ENCODE data around the gene ANKRD29.
"Not testable (repeated sequence)": the region's sequence is repeated elsewhere in the genome, so short reads cannot be mapped to it uniquely, and the experiment has no call there.

Gene ANKRD29

DNA sequence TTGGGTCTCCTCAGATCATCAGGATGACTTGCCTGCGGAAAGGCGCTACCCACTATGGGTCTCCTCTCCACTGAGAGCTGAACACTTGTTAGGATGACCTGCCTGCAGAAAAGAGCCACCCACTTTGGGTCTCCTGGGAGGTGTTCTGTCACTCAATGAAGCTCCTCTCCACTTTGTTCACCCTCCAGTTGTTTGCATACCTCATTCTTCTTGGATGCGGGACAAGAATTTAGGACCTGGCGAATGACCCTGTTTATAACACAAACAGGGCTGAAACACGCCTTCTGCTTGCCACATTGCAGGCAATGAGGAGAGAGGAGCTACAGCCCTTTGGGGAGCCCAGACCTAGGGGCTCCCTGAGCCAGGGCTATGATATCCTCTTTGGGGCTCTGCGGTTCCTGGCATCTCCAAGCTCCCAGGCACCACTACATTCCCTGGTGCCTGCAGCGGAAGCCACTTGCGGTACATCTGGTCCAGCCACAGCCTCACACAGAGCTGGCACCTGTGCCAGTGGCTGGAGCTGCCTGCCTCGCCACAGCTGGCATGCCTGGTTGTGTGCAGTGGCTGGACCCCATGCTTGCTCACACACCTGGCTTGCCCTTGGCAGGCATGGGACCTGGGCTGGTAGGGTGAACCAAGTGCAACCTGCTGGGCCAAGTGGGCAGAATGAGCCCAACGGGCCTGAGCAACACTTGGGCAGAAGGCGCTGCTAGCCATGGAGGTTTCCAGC lies 20.6 kb downstream of the ANKRD29 start:
- DNase-seq: no peak

DNA sequence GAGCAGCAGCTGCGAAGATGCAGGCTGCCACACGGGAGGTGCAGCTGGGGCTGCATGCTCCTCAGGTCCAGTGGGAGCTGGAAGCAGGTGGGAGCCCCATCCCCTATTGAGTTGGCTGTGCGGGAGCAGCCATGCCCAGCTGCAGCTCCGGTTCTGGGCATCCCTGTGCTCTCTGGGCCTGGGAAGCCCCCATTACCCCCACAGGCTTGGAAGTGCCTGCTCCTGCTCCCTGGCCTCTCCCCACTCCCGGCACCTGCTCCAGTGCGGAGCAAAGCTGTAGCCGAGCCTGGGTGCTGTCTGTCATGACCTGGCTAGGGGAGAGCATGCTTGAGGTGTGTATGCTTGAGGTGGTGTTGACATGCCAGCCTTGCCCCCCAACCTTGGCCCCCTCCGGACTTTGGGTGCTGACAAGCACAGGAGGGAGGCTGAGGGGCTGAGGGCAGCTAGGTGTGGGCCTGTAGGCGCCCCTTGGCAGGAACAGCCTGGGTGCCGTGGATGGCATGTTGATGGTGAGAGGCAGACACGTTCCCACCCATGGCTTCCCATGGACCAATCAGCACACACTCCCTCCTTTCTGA lies 21.5 kb downstream of the ANKRD29 start:
- no peak for DNase-seq

DNA sequence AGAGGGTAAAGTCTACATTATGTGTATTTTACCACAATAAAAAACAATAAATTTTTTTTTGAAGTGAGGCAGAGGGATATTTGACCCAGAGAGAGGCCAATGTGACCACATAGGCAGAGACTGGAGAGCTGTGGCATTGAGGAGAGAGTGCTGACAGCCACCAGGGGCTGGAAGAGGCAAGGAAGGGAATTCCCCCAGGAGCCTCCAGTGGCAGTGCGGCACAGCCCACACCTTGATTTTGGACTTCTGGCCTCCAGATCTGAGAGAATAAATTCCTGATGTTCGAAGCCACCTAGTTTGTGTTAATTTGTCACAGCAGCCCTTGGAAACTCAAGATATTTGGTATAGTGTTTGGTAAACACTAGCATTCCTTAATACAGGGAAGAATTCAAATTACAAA lies 22.7 kb downstream of the ANKRD29 start:
- DNase-seq: no peak

DNA sequence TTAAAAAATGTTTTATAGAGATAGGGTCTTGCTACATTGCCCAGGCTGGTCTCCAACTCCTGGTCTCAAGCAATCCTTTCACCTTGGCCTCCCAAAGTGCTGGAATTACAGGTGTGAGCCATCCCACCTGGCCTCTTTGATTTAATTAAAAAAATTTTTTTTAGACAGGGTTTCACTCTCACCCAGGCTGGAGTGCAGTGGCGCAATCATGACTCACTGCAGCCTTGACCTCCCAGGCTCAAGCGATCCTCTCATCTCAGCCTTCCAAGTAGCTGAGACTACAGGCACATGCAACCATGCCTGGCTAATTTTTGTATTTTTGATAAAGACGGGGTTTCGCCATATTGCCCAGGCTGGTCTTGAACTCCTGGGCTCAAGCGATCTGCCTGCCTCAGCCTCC lies 26.3 kb downstream of the ANKRD29 start:
- not testable (repeated sequence) for DNase-seq

DNA sequence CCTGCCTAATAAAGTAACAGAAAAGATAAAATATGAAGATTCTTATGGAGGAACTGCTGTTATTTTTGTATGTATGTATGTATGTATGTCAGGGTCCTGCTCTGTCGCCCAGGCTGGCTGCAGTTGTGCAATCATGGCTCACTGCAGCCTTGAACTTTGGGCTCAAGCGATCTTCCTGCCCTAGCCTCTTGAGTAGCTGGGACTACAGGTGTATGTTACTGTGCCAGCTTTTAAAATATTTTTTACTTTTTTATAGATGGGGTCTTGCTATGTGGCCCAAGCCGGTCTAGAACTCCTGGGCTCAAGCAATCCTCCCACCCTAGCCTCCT lies 26.7 kb downstream of the ANKRD29 start:
- no peak for DNase-seq

DNA sequence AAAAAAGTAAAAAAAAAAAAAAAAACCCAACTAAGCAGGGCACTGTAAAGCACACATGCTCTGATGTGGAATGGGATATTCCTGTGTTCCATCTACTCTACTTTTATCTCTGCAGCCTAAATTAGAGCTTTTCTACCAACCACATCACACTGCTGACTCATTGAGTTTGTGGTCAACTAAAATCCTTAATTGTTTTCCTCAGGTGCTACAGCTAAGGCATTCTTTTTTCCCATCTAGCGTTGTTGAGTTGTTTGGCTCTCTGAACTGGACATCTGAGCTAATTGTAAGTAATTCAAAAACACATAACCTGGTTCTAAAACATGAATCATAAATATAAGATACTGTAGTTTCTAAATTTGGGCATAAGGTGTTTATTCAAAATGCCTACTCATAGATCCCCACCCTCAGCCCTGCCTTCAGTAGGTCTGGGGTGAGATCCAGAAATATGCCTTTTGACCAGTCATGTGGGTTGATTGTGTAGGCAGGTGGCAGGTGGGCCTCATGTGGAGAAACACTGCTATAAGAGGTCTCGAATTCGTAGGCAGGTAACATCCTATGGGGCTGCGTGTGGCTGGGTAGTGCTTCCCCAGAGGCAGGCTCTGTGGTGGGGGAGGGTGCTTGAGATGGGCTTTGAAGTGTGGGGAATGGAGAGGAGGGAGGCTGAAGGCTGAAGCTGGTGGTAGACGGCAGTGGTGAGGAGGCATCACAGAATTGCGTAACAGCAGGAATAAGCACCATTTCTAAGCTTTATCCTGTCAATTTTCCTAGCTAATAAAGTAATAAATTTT lies 27.2 kb downstream of the ANKRD29 start:
- DNase-seq: no peak

DNA sequence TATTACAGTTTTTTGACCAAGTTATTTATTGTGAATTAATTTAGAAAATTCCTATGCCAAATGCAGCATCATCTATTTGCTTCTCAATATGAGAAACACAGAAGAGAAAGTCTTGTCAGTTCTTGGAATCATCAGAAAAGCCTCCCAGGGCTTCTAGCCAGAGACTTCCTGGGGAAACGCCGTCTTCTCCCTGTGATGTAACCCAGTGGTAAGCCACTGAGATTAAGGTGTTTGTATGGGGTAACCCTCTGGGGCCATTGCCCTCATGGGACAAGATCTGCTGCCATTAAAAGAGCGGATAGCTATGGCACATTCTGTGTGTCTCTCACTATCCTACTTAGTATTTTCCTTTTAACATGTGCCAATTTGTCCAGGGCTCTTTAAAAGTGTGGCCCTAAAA lies 28.0 kb downstream of the ANKRD29 start:
- no peak for DNase-seq

DNA sequence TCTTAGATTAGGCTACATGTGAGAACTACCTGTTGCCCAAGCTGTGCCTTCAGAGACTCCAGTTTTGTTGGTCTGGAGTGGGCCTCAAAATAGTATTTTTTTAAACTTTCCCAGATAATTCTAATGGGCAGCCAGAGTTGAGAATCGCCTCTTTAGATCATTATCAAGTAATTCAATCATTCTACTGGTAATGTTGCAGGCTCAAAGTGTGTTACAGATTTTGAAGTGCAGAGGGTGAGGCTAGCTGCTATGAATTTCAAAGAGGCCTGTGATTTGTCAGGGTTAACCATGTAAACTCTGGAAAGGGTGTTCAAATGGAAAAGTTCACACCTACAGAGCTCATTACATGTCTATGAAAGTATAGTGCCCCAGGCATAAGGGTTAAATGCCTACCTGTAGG lies 30.1 kb downstream of the ANKRD29 start:
- no peak for DNase-seq

DNA sequence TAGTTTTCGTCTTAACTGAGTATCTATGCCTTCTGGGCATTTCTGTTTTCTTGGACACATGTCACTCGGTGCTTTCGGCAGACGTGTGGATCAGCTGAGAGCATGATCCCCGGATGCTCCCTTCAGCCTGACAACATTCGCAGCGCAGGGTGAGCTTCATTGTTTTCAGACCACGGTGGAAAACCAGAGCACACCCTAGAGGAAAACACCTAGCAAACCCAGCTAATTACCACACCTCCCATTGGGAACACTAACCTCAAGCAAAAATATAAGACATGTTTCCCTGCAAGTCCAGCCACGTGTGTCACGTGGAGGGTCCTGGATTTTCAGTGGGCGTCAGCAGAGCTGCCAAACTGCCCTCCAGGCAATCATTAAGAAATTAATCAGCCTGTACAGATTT lies 31.0 kb downstream of the ANKRD29 start:
- DNase-seq: no peak

DNA sequence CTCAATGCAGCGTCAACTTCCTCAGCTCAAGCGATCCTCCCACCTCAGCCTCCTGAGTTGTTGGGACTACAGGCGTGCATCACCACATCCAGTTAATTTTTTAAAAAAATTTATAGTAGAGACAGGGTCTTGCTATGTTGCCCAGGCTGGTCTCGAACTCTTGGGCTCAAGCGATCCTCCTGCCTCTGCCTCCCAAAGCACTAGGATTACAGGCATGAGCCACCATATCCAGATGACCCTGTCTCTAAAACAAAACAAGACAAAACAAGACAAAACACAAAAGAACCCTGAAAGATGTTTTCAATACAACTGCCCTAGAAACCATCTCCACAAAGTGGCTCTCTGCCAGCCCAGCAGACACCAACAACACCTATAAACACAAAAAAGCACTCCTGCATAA lies 31.4 kb downstream of the ANKRD29 start:
- DNase-seq: no peak

DNA sequence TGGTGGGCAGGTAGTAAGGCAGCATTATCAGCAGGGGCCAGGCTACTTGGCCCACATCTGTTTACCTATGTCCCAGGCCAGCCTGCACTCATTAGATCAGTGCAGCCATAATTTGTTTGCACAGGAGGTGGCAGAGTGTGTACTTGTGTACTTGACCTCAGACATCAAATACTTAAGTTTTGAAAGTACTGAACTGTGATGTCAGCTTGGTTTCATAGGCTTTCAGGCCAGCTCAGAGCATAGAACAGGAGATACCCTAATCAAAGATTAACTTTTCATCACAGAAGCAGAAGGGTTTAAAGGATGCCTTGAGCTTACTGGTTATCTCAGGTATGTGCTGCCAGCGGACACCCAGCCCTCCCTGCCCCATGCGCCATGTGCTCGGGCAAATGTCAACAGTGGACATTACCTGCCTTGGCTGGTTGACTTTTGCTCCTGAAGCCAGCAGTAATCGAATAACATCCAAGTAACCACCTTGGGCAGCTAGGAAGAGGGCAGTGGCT lies 33.2 kb downstream of the ANKRD29 start:
- no peak for DNase-seq

DNA sequence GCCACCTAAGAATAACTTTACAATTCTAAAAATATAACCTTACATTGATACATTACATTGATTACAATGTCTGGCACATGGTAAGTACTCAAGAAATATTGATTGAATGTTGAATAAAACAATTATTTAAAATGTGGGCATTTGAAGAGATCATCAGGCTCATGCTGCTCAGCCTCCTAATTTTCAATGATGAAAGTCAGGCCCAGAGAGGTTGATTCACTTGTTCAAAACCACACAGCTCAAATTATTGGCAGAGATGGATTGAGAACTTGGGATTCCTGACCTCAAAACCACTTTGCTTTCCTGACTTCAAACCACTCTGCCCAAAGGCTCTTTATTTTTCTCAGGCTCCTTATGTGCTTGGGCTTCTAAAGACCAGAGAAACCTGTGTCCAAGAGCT lies 34.7 kb downstream of the ANKRD29 start:
- DNase-seq: no peak

DNA sequence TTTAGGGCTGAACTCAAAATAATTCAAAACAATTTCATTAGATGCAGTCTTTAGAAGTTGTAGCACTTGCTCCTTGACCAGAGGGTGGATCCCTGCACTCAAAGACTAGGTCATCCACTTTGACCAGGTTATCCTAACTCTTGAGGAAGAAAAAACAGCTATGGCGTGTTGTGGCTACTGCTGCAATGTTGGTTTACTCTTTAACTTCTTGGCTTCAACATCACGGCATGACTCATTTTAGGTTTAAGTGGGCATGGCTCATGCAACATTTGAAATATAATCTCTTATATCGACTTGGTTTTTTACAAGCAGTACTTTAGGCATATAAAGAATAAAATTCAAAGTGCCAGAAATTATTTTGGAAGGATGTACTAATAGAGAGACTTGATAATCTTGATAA lies 35.4 kb downstream of the ANKRD29 start:
- DNase-seq: no peak

DNA sequence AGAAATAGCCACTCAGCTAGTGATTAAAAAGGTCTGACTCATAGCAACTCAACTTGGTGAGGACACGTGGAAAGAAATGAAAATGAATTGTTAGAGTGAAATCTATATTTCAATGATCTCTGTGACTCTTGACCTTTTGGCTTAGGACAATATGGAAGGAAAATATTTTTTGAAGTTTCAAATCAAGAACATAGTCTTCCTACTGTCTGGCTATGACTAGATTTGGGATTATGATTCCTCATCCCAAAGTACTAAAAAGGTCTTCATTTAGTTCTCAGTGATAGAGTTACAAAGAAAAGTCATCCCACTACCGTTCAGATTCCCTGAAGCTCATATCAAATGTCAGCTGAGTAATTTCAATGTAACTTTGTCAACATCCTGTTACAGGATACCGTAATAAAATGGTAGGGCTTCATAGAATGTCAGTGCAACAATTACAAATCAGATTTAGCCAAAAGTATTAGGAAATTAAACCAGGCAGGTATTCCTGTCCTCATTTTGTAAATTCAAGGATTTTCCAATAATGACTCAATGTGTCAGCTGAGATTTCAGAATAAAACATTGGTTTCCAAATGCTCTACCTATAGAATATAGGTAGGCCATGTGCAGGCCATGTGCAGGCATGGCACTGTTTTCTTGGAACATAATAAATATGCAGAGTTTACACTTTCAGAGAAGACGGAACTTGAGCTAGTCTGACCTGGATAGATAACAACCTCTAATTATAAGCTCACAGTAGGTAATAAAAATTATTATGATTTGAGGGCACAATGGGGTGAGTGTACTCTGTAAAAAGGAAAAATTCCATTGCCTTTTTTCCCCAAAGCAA lies 36.0 kb downstream of the ANKRD29 start:
- DNase-seq: no peak

DNA sequence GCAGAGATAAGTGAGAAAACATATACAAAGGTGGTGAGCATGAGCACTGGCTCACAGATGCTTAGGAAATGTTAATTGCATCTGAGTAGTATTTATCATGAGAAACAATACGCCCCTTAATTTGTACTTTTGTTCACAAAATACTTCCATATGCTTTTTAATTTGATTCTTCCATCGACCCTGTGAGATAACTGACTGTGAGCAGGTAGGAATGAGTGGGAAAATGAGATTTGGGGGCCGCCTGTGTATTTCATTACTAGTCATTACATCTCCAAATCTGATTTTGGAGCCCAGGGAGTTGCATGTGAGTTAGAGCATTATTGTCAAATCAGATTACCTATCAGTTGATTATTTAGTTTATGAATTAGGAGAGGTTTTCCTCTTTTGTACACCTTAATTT lies 39.7 kb downstream of the ANKRD29 start:
- no peak for DNase-seq

DNA sequence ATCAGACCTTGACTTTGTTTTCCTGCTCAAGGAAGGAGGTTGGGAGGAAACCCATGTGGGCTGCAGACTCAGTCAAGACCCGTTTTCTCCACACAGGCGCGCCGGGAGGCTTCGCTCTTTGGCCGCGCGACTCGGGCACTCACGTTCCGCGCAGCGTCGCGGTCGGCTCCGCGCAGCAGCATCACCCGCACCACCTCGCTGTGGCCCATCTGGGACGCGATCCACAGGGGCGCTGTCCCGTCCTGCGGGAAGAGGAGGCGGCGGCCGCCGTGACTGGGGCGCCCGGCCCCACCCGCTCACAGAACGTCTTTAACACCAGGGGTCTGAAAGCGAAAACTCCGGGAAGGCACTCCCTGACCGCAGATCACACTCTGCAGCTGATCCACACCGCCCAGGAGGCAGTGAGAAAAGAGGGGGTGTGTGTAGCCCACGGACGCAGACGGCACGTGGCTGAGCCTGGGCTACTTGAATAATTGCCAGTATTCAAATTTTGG lies 43.3 kb downstream of the ANKRD29 start:
- DNase-seq: no peak

DNA sequence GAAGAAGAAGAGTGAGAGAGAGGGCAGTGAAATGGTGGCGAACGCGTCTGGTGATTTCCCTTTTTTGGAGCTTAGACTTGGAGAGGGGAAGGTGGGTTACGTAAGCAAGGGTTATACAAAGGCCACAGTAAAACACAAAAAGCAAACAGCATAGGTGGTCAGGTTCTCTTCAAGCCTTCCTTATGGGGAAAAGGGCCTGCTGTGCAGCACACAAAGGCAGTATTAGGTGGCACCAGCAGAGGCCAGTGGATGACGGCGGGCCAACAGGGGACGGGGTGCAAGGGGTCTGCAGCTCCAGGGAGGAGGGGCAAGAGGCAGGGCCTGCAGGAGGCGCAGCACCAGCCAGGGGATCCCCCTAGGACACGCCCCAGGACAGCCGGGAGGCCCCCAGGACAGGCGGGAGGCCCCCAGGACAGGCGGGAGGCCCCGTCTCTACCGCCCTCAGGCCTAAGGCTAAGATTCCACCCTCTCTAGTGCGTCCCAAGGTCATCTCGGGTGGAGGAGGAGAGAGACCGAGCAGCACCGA lies 43.8 kb downstream of the ANKRD29 start:
- DNase-seq: no peak

DNA sequence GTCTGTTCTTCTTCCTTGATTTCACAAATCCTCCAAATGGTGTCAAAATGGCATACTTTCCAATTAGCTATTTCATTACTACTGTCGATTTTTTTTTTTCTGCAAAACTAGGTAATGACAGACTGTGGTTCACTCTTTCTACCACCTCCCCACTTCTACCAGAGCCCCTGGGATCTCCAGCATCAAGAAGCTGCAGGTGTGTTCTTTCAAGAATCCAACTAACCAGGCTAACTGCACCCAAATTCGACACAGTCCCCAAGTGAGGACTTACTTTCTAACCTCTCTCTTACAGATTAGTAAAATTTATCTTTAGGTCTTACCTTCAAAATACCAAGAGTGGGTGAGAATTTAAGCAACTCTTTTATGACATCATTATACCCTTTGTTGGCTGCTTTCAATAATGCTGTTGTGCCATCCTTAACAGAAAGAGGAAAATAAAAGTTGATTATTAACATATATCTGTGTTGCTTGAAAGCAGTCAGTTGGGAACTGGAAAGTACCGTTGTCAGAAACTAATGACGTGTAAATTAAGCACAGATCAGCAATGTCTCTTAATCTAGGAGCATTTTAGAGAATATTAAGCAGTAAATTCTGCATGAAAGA lies 45.2 kb downstream of the ANKRD29 start:
- DNase-seq: no peak

DNA sequence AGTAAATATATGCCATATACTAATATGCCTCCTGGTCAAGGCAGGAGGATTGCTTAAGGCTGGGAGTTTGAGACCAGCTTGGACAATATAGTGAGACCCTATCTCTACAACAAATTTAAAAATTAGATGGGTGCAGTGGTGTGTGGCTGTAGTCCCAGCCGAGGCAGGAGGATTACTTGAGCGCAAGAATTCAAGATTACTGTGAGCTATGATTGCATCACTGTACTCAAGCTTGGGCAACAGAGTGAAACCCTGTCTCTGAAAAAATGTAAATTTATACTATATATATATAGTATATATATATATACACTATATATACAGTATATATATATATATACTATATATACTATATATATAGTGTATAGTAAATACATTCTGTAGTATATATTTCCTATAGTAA lies 46.5 kb downstream of the ANKRD29 start:
- DNase-seq: no peak

DNA sequence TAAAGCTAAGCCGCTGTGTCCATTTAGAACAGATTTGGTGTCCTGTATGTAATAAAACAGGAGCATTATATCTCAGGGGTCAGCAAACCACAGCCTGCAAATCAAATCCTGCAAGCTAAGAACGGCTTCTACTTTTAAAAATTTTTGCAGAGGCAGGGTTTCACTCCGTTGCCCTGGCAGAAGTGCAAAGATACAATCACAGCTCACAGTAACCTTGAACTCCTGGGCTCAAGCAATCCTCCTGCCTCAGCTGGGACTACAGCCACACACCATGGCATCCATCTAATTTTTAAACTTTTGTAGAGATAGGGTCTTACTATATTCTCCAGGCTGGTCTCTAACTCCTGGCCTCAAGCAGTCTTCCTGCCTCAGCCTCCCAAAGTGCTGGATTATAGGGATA lies 47.8 kb downstream of the ANKRD29 start:
- DNase-seq: no peak

DNA sequence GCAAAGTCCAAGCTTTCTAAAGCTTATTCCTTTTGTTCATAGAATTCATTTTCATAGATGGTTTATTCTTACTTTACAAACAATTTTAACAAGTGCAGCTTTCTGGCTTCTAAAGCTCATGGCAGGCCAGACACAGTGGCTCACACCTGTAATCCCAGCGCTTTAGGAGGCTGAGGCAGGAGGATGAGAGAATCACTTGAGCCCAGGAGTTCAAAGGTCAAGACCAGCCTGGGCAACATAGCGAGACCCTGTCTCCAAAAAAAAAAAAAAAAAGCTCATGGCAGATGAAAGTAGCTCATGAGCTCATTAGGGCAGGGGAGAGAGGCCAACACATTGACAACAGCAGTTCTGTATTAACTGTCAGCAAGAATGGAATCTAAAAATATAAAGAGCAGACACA lies 48.3 kb downstream of the ANKRD29 start:
- DNase-seq: no peak

DNA sequence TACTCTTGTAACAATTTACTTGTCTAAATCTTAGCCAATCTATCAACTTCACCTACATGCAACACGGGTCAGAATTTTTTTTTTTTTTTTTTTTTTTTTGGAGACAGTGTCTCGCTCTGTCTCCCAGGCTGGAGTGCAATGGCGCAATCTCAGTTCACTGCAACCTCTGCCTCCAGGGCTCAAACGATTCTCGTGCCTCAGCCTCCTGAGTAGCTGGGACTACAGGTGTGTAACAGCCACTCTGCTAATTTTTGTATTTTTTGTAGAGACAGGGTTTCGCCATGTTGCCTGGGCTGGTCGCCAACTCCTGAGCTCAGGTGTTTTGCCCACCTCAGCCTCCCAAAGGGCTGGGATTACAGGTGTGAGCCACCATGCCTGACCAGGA lies 49.6 kb downstream of the ANKRD29 start:
- not testable (repeated sequence) for DNase-seq

Data from T-helper 9 cell (primary cell).